ENCODE data around the gene CLDN6. TPM values are rescaled to one million over a fixed set of nuclear protein-coding genes. Genes with fewer than 3 reads are reported as not detected.
A peak's percentile ranks its signal among the peaks of the same experiment; 100 is the strongest.

The CLDN6 gene
- total RNA-seq, 1 donor from 2014 or later, result 813 TPM

- no peak overlapping the region for H3K4me3 ChIP-seq (ENCODE audit: low read depth, low read length)
- no peak for DNase-seq (ENCODE audit: low read depth)
- TF ChIP-seq, protein P1, sequence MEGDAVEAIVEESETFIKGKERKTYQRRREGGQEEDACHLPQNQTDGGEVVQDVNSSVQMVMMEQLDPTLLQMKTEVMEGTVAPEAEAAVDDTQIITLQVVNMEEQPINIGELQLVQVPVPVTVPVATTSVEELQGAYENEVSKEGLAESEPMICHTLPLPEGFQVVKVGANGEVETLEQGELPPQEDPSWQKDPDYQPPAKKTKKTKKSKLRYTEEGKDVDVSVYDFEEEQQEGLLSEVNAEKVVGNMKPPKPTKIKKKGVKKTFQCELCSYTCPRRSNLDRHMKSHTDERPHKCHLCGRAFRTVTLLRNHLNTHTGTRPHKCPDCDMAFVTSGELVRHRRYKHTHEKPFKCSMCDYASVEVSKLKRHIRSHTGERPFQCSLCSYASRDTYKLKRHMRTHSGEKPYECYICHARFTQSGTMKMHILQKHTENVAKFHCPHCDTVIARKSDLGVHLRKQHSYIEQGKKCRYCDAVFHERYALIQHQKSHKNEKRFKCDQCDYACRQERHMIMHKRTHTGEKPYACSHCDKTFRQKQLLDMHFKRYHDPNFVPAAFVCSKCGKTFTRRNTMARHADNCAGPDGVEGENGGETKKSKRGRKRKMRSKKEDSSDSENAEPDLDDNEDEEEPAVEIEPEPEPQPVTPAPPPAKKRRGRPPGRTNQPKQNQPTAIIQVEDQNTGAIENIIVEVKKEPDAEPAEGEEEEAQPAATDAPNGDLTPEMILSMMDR (conservative IDR thresholded peaks at IDR 0.05; ENCODE audit: low read depth, low read length), result no peak
These were observed 20.9 kb upstream of the CLDN6 start for GRCh38 chr16:3038896-3039295.

- TF ChIP-seq, protein P1 (conservative IDR thresholded peaks at IDR 0.05; ENCODE audit: low read depth, low read length), result no peak
- no peak overlapping the region for H3K4me3 ChIP-seq (ENCODE audit: low read depth, low read length)
- DNase-seq (ENCODE audit: low read depth), result no peak
These were observed 20.3 kb upstream of the CLDN6 start for GRCh38 chr16:3038256-3038655.

DNA sequence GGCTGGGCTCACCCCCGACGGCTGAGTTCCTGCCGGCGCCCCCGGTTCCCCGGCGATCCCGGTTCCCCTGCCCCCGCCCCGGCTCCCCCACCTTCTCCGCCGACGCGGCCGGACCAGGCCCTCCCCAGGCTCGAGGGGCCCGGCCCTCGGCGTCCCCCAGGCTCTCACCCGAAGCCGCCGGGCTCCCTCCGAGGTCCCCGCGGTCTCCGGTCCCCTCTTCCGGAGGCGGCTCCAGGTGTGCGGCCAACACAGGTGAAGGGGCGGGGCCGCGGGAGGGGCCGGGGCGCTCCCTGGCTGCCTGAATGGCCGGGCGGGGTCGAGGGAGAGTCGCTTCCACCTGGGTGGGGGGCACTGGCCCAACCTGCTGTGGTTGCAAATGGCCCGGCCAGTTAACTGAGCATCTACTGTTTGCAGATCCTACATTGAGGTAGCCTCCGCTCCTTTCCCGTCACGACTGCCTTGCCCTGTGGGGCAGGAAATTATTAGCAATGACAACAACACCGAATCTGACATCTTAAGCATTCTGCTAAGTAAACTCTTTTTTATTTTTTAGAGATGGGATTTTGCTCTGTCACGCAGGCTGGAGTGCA lies 18.8 kb upstream of the CLDN6 start, which contains the start of gene BICDL2:
Gene BICDL2, minus strand, starts transcription at position 219 of the 590 bp plus-strand sequence. CDS start 1,448 bp downstream, outside the sequence.
- H3K4me3 ChIP-seq (ENCODE audit: low read depth, low read length), result peak within 1 kb of the TSS; percentile 13
- no peak for DNase-seq (ENCODE audit: low read depth)

GRCh38 chr16:3035972-3036725 lies 18.2 kb upstream of the CLDN6 start:
- TF ChIP-seq, protein P1 (conservative IDR thresholded peaks at IDR 0.05; ENCODE audit: low read depth, low read length), result no peak
- no peak for DNase-seq (ENCODE audit: low read depth)
- H3K4me3 ChIP-seq (ENCODE audit: low read depth, low read length), result peak overlapping the region; percentile 13

More for the DNA sequence above, 18.8 kb upstream of the CLDN6 start, which contains the start of gene BICDL2:
- TF ChIP-seq, protein P1 (conservative IDR thresholded peaks at IDR 0.05; ENCODE audit: low read depth, low read length), result no peak

DNA sequence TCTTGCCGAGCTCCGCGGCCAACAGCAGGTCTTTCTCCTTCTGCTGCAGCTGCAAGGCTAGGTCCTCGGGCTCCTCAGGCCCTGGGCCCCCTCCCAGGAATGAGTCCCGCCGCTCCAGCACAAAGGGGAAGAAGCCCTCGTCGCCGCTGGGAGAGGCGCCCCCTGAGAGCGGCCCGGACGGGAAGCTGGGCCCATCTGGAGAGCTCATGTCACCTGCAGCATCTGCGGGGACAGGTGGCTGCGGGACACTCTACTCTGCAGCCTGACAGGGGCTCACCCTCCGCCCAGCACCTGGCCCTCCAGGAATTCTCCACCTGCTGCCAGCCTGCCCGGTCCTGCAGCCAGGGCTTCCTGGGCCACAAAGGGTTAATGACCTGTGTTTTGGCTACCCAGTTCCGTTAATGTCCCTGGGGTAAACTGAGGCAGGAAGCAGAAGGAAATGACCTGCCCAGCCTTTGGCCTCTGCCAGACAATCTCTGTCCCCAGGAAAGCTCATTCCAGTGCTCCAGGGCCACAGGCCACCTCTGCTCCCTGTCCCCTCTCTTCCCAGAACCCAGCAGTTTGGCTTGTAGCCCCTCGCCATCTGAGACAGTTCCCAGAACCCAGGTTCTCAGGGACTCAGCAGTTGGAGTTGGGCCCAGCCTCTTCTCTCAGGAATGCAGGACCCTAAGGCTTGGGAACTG lies 17.4 kb upstream of the CLDN6 start:
- TF ChIP-seq, protein P1 (conservative IDR thresholded peaks at IDR 0.05; ENCODE audit: low read depth, low read length), result no peak
- DNase-seq (ENCODE audit: low read depth), result no peak
- H3K4me3 ChIP-seq (ENCODE audit: low read depth, low read length), result no peak overlapping the region

GRCh38 chr16:3032624-3033023 lies 14.6 kb upstream of the CLDN6 start:
- no peak overlapping the region for H3K4me3 ChIP-seq (ENCODE audit: low read depth, low read length)
- no peak for DNase-seq (ENCODE audit: low read depth)
- TF ChIP-seq, protein P1 (conservative IDR thresholded peaks at IDR 0.05; ENCODE audit: low read depth, low read length), result no peak

Measured in epithelial cell of proximal tubule (primary cell).